Occipital lobe (tissue), 2 donors: ENCODE data around the gene STAT5B. TPM values are rescaled to one million over a fixed set of nuclear protein-coding genes. Genes with fewer than 3 reads are reported as not detected.
"Not testable (repeated sequence)": the region's sequence is repeated elsewhere in the genome, so short reads cannot be mapped to it uniquely, and the experiment has no call there.

ENCODE experiments used
- DNase-seq: peaks from one replicate; lab custom pipeline; 2025; lab: John Stamatoyannopoulos, UW
- total RNA-seq: library from RNA; depleted of rRNA; stranded (reverse); fragments of >200 nt; gene quantifications from one replicate; pipeline ENCODE4 v1.2.3, GENCODE V29; 2014

Gene STAT5B
- total RNA-seq, result 20.7 TPM

DNA sequence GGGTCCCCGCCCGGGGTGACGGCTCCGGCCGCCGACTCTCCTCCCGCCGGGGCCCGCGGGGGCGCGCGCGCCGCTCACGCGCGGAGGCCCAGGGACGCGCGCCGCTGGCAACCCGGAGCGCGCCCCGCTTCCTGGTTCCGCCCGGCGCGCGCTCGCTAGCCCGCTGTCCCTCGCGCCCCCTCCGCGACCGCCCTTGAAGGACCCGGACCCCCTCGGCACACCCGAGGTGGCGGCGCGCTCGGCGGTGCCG lies at the start of gene STAT5B:
Gene STAT5B (minus strand): TSS at position 33 of the 250 bp plus-strand sequence. CDS start 44,264 bp downstream, outside the sequence.
- peak; percentile 49 for DNase-seq

- no peak for DNase-seq
Measured at GRCh38 chr17:42325026-42325425, 48.8 kb upstream of the STAT5B start.

DNA sequence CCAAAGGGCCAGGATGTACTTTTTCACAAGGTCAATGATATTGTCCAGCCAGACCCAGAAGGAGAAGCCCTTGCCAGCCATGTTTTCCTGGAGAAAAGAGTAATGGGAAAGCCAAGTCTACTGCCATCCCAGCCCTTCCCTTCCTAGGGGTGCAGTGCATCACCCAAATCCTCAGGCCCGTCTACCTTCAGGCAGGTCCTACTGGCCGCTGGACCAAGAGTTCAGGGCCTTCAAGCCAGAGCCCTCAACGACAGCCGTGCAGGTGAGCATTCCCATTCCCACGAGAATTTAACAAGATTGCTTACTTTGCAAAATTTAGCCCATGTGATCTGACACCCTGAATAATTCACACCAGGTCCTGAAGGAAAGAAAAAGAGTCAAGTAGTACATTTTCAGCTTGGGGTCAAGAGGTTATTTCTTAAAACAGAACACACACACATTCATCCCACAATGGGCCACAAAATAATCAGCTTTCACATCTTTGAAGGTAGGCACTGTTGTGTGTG lies 47.1 kb upstream of the STAT5B start:
- DNase-seq, result no peak

DNA sequence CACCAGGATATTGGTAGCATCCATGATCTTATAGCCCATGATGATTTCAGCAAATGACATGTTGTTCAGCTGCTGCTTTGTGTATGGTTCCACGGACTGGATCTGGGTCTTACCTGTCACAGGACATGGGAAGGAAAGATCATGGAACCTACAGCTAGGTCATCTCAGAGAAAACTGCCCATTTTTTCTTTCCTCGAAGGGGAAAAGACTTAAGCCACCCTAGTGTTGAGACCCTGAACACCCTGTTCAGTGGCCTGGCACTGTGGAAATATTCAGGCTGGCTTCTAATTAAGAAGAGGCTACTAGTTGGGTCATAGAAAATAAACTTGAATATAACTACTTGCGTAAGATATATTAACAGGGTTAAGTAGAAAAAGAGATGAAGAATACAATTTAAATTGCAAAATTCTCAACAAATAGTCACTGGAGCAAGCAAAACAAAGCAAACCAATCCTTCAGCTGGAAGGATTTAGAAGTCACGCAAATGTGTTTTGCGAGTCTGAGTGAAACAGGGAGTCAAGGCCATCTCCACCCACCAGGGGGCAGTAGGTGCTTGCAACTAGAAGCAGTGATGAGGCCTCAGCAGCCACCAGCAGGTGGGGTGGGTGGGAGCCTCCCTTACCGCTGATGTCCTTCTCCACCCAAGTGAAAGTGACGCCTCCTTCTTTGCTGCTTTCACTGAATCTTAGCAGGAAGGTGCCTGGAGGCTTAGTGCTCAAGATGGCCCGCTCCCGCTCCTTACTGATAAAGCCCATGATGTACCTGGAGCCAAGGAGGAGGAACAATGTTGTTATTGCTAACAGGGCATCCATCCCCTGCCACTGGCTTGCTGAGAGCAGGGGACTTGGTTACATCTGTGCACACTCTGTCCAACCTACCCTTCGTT lies 46.4 kb upstream of the STAT5B start:
- peak; percentile 72 for DNase-seq

DNA sequence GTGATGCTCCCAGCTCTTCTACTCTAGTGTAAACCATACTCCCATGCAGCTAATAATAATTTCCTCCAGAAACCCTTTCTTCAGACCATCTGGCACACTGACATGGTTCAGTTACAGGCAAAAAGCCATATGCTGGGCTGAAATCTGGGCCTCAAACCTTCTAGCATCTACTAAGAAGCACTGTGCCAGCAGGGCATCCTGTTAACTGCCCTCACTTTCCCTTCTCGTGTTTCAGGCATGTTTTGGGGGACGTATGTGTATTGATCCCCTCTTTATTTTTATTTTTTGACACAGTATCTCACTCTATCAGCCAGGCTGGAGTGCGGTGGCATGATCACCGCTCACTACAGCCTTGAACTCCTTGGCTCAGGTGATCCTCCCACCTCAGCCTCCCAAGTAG lies 45.4 kb upstream of the STAT5B start:
- DNase-seq, result no peak

DNA sequence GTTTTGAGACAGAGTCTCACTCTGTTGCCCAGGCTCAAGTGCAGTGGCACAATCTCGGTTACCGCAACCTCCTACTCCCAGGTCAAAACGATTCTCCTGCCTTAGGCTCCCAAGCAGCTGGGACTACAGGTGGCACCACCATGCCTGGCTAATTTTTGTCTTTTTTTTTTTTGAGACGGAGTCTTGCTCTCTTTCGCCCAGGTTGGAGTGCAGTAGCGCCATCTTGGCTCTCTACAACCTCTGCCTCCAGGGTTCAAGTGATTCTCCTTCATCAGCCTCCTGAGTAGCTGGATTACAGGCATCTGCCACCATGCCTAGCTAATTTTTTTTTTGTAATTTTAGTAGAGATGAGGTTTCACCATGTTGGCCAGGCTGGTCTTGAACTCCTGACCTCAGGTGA lies 41.8 kb upstream of the STAT5B start:
- DNase-seq, result not testable (repeated sequence)

GRCh38 chr17:42317266-42317845 lies 41.2 kb upstream of the STAT5B start:
- no peak for DNase-seq

DNA sequence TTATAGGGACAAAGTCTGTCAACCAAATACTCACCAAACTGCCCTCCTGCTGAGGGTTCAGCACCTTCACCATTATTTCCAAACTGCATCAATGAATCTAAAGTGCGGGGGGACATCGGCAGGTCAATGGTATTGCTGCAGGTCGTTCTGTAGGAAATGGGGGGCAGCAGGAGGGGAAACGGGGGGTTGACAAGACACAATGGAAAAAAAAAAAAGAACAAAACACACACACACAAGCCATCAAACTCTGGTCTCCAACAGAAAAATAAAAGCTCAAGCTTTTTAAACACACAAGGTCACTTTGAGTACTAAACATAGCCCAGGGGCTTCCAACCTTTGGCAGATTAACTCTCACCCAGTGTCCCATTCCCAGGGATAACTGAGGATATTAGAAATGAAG lies 40.6 kb upstream of the STAT5B start:
- DNase-seq, result no peak

GRCh38 chr17:42315402-42316156 lies 39.4 kb upstream of the STAT5B start:
- DNase-seq, result no peak

GRCh38 chr17:42313773-42314566 lies 37.8 kb upstream of the STAT5B start:
- DNase-seq, result no peak

- no peak for DNase-seq
Measured at GRCh38 chr17:42313389-42313772, 37.2 kb upstream of the STAT5B start.

DNA sequence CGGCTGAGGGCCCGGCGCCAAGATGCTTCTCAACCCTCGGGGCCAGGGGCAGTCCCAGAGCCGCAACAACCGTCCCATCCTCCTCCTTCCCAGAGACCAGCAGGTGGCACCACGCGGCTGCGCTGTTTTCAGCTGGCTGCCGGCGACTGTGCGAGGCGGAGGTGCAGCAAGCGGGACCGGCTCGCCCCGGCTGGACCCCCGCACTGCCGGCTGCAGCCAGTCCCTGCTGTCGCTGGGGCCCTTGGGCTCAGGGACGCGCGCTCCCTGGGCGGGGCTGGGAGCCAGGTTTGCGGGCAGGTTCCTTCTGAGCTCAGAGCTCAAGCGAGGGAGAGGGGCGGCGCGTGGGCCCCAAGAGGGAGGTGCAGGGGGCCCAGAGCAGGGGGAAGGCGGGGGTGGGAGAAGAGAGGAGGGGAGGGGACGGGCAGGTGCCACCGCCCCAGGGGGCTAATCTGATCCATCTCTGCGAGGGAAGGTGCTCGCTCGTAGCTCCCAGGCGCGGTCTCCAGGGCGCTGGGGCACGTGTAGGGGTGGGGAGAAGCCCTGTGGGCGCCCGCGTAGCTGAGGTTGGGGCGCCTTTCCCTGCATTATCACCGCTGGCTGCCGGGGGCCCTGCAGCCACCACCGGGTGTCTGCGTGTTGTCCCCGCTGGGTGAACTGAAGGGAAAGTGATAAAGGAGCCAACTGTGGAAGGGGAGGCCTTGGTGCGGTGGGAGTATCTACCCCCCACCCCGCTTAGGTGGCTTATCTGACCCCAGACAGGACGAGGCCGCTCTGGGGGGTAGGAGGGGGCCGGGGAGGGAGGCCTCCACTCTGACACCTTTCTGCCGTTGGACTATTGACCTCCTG lies 36.3 kb upstream of the STAT5B start:
- peak; percentile 76 for DNase-seq

DNA sequence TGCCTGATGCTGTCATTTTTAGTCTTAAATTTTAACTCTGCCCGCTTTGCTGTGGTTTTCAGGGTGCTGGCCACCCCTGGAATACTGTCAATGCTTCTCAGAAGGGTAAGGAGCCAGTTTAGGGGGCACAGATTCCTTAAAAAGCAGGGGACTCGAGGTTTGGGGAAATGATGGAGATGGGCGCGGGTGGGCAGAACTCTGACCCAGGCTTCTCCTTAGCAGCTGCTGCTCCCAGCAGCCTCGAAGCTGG lies 35.8 kb upstream of the STAT5B start:
- DNase-seq, result no peak

DNA sequence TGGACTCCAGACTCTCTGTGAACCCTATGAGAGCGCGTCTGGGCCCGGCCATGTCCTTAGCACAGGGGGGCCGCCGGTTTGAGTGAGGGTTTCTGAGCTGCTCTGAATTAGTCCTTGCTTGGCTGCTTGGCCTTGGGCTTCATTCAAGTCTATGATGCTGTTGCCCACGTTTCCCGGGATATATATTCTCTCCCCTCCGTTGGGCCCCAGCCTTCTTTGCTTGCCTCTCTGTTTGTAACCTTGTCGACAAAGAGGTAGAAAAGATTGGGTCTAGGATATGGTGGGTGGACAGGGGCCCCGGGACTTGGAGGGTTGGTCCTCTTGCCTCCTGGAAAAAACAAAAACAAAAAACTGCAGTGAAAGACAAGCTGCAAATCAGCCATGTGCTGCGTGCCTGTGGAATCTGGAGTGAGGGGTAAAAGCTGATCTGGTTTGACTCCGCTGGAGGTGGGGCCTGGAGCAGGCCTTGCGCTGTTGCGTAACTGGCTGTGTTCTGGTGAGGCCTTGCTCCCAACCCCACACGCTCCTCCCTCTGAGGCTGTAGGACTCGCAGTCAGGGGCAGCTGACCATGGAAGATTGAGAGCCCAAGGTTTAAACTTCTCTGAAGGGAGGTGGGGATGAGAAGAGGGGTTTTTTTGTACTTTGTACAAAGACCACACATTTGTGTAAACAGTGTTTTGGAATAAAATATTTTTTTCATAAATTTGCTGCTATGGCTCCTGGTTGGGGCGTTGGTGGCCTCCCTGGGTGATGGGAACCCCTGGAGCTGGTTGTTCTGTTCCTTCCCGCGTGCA lies 35.2 kb upstream of the STAT5B start:
- no peak for DNase-seq

DNA sequence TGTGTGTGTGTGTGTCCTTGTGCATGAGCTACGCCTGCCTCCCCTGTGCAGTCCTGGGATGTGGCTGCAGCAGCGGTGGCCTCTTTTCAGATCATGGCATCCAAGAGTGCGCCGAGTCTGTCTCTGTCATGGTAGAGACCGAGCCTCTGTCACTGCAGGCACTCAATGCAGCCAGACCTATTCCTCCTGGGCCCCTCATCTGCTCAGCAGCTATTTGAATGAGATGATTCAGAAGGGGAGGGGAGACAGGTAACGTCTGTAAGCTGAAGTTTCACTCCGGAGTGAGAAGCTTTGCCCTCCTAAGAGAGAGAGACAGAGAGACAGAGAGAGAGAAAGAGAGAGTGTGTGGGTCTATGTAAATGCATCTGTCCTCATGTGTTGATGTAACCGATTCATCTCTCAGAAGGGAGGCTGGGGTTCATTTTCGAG lies 34.6 kb upstream of the STAT5B start:
- DNase-seq, result no peak

DNA sequence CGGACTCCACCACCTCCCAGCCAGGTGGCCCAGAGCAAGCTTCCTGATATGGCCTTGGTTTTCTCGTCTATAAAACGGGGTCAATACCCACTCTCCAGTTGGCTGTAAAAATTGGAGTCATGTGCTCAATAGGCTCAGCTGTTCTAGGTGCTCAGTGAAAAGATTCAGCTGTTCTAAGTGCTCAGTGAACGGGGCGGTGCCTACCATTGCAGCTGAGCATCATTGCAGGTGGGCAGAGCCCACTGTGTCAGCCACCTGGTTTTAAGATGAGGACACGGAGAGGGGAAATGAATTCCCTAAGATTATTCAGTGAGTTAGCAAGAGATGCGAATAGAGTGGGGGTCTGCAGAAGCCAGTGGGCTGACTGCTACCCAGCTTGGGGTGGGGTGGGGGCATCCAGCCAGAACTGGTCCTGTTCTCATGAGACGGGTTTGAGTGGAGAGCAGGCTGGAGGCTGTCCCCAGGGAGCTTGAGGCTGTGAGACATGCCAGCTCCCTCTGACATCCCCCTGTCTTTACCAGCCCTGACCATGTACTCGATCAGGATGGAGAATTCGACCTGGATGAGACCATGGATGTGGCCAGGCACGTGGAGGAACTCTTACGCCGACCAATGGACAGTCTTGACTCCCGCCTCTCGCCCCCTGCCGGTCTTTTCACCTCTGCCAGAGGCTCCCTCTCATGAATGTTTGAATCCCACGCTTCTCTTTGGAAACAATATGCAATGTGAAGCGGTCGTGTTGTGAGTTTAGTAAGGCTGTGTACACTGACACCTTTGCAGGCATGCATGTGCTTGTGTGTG lies 34.0 kb upstream of the STAT5B start:
- DNase-seq, result no peak

DNA sequence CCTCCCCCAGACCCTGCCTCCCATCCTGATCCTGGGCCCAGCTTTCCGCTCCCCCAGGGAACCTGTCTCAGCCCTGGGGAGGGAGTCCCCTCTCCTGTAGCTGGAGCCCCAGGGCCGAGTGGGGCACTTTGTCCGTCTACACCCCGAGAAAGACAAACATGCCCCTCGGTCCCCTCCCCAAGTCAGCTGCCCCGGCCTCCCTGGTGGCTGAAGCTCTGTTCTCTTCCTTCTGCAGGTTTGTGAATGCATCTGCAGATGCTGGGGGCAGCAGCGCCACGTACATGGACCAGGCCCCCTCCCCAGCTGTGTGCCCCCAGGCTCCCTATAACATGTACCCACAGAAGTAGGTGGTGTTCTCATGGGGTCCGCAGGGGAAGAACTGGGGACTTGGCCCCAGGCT lies 33.0 kb upstream of the STAT5B start:
- no peak for DNase-seq

DNA sequence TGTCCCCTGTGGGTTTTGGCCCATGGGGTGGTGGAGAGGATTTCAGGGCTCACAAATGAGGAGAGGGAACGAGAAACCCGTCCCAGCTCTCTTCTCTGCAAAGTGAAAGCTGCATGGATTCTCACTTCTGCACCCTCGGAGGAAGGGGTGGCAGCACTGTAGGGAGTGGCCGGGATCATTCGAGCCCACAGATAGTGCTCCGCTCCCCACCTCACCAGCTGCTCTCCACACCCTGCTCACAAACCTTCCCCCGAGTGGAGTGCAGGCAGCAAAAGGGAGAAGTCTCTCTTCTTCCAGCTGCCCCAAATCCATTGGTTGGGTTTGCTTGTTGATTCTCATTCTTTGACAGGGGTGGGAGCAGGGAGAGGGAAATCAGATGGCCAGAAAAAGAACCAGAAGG lies 32.3 kb upstream of the STAT5B start:
- DNase-seq, result no peak

DNA sequence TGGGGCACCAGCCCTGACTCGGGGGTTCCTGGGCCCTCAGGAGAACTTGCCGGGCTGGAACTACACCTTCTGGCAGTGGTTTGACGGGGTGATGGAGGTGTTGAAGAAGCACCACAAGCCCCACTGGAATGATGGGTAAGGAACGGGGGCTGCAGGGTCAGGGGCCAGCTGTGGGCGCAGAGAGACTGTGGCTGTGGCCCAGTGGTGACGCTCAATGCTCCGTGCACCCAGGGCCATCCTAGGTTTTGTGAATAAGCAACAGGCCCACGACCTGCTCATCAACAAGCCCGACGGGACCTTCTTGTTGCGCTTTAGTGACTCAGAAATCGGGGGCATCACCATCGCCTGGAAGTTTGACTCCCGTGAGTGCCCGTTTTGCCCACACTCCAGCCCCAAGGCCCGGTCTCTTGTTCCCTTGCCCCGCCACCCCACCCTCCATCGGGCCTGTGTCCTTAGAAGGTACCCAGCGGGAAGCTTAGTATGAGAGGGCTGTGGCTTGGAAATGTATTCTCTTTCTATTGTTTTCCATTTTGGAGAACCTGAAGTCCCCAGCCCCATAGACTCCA lies 31.3 kb upstream of the STAT5B start:
- no peak for DNase-seq
